ENCODE measurements around the gene PARD6G.

Gene PARD6G

GRCh38 chr18:80189531-80189865, 57.8 kb downstream of the PARD6G start:
- no peak for DNase-seq

GRCh38 chr18:80188643-80189530, 58.4 kb downstream of the PARD6G start:
- DNase-seq: no peak

- DNase-seq: no peak
Measured at GRCh38 chr18:80187956-80188642, 59.2 kb downstream of the PARD6G start.

DNA sequence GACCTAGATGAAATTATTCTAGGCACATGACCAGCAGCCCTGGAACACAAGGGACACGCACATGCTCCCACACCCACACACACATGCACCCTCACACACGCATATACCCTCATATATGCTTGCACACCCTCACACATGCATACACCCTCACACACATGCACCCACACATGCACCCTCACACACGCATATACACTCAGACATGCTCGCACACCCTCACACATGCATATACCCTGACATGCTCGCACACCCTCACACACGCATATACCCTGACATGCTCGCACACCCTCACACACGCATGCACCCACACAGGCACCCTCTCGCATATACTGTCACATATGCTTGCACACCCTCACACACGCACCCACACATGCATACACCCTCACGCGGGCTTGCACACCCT, 61.8 kb downstream of the PARD6G start:
- DNase-seq: no peak

DNA sequence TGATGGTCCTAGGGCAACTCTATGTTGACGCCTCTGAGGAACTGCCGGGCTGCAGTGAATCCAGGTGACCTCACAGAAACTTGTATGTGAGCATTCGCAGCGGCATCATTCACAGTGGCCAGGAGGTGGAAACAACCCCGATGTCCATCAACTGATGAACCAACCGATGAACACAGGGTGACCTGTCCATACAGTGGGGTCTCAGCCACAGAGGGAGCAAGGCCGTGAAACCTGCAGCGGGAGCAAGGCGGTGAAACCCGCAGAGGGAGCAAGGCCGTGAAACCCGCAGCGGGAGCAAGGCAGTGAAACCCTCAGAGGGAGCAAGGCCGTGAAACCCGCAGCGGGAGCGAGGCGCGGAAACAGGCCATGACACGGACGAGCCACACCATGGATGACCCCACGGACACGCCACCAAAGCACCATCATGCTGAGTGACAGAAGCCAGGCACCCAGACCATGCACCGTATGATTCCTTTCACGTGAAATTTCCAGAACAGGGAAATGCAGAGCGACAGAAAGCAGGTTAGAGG, 63.0 kb downstream of the PARD6G start:
- no peak for DNase-seq

DNA sequence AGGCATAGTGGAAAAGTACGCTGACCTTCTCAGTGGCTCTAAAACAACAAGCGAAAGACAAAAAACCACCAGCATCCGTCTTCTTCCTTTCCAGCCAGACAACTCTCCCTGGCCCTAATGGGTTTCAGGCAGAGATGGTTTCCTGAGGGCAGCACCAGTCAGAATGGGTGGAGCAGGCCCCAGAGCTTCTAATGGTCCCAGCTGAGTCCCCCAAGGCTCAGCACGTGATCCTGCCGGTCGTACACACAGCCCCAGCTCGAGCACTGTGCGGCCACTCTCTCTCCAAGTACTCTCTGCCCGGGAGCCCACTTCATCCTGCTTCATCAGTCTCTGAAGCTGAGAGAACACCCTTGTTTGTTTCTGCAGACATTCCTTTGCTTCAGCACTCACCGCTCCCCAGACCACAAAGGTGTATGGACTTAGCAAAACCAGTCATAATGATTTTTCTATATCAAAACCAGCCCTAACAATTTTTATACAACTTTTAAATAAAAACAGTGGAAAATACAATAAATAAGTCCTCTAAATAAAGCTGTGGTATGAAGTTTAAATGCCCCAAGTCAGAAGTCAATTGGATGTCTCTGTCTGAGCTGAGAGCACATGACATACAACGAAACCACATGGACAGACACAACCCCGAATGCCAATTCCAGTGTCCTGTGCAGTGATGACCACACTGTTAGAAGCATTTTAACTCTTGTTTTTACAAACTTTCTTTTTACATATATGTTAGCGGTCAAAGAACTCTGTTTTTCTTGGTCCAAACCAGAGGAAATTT, 63.9 kb downstream of the PARD6G start:
- DNase-seq: no peak

DNA sequence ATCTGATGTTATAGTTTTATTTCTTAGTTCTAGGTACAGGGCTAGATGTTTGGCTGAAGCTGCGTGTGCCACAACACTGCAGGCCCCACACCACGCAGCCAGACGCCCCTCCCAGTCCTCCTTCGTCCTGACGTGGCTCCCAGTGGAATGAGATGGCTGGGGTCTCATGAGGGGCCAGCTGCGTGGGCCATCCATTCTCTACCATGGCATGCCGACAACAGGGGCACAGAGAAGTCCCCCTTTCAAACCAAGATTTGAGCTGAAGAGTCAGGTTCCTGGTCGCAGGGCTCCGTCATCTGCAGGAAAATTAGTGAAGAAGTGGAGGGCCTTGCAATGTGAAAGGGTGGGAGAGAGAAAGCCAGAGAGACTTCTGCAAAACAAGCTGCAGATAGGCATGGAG, 64.5 kb downstream of the PARD6G start:
- DNase-seq: no peak

DNA sequence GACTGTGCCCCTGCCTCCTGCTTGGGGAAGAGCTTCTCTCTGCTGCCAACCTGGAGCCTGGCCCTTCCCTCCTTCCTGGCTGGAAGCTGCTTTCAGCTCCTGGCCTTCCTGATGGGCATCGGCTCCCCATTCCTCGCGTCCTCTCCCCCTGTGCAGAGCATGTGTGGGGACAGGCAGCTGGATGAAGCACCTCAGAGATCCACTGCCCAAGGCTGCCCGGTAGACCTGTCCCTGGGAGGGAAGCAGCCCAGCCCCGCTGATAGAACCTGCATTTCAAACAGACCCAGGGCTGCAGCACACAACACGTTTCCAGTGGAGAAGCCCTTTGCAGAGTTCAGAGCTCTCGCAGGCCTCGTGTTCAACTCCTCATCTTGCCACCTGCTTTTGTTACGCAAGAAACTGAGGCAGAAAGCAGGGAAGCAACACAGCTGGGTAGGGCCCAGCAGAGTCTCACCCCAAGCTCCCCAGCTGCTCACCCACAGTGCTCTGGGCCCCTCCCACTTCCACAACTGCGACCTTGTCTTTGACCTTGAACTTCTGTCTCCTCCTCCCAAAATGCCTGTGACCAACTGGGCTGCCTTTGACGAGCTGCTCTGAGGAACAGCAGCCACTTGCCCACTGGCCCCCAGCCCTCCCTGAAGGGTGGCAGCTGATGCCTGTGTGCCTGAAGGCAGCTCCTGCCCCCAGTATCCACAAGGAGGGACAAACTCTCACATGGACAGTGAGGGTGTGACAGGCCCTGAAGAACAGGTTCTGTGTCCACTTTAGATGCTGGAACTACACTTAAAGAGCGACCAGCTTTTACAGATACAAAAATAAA, 65.5 kb downstream of the PARD6G start:
- DNase-seq: no peak

- DNase-seq: no peak
Measured at GRCh38 chr18:80180778-80181564, 66.3 kb downstream of the PARD6G start.

DNA sequence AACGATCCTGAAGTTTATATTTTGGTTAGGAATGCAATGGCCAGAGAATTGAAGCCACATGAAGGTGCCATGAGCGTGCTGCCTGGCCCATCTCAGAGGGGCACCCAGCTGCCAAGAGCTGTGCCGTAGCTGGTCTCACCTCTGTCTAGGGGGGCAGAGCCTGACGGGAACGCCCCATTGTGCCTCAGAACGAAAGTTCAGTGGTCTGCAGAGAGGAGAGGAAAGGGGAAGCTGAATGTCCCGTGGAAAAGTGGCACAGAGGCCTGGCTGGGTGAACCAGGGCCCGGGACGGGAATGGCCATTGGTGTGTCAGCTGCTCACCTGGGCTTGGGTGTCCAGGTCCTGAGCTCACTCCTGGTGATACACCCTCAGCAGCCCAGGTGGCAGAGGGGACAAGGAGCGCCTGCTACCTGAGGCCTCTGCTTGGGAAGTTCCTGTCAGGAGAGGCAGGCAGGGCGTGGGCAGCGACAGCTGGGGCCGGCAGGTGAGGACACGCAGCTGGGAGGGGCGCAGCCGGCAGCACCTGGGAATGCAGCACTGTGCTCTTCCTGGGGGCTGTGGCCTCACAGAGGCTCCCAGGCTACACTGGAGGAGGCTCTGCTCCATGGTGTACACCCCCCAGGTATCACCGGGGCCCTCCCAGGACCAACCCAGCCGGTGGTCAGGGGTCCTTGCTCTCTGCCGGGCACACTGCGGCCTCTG, 67.3 kb downstream of the PARD6G start:
- DNase-seq: no peak

GRCh38 chr18:80178935-80179818, 68.1 kb downstream of the PARD6G start:
- DNase-seq: no peak

DNA sequence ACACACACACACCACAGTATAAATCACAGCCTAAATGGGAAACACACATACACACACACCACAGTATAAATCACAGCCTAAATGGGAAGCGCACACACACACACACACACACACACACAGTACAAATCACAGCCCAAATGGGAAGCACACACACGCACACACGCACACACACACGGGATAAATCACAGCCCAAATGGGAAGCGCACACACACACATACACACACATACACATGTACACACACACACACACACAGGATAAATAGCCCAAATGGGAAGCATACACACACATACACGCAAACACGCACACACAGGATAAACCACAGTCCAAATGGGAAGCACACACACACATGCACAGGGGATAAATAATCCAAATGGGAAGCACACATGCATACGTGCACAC, 70.2 kb downstream of the PARD6G start:
- no peak for DNase-seq

DNA sequence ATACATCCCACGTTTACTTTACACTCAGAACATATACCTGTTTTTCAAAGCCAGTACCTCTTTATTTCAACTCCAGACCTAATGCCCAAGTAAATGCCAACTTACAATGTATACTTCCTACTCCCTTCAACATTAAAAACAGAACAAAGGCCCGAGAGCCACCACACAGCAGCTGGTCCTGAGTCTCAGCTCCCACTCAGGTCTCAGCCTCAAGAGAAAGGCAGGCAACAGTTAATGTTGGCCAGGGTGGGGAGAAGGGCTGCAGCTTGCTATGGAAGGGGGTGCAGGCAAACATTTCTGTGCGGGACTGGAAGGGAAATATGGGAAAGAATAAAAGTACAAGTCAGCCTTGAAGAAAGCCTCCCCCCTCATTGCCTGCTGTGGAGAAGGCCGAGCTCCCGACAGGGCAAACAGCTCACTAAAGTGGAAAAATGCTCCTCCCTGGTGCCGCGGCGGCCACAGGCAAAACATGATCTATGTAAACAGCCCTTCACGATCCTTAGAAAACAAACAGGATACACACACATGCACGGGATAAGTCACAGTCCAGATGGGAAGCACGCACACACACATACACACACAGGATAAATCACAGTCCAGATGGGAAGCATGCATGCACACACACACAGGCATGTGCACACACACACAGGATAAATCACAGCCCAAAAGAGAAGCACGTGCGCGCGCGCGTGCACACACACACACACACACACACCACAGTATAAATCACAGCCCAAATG, 70.8 kb downstream of the PARD6G start:
- DNase-seq: no peak

DNA sequence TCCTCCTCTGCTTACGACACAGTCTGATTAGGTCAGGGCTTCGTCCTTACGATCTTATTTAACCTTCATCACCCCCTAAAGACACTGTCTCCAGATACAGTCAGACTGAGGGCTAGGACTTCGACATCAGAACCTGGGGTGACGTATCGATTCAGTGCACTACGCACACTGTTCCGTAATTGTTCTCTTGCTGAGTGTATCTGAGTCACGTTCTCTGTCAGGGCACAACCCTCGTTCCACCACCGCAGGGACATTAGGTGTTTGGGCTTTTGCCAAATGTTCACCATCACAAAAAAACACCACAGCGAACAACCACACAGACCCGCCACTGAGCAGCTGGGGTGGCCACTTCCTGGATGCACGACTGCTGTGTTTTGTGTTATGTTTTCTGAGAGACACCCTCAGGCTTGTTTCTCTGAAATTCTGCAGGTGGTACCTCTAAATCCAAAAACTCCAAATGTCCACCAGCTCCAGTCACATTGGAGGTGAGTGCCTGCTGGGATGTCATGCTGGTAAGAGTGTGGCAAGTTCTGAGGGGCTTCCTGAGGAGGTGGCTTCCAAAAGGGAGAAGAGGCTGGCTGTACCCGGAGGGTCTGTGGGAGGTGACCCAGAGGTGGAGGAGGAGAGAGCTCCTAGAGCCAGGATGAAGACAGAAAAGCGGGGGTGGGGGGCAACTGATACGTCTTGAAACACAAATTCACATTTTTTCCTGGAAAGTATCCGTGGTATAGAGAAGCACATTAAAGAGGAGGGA, 71.7 kb downstream of the PARD6G start:
- DNase-seq: no peak

- DNase-seq: no peak
Measured at GRCh38 chr18:80173060-80173459, 74.3 kb downstream of the PARD6G start.

GRCh38 chr18:80172056-80172455, 75.3 kb downstream of the PARD6G start:
- no peak for DNase-seq

DNA sequence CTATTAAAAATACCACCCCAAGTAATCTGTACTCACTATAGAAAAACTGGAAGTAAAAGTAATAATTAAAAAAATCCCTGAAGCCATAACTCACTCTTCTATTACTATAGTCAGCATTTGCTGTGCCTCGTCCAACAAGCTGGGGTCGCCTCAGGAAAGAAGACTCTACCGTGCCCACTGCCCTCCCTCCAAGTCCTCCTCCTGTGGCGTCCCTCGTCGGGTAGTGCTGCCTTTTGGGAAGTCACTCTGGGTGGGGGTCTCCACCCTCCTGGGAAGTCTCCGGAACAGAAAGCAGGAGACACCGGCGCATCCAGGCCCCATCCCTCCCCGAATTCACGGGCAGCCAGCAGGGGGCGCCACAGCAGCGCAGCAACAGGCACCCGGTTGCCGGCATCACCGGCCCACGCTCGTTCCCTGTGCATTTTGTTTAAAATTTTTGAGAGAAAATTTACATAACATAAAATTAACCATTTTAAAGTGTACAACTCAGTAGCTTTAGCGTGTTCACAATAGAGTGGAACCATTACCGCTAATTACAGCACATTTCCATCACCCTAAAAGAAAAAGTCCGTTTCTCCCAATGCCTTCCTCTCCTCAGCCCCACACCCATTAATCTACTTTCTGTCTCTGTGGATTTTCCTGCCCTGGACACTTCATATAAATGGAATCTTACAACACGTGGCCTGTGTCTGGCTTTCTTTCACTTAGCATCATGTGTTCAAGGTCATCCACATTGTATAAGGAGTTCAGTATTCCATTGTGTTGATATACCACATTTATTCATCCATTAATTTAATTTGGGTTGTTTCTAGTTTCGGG, 76.1 kb downstream of the PARD6G start:
- peak; percentile 50 for DNase-seq
